ENCODE results near the gene NT5C.
"Not testable (repeated sequence)": the region's sequence is repeated elsewhere in the genome, so short reads cannot be mapped to it uniquely, and the experiment has no call there.

NT5C gene

DNA sequence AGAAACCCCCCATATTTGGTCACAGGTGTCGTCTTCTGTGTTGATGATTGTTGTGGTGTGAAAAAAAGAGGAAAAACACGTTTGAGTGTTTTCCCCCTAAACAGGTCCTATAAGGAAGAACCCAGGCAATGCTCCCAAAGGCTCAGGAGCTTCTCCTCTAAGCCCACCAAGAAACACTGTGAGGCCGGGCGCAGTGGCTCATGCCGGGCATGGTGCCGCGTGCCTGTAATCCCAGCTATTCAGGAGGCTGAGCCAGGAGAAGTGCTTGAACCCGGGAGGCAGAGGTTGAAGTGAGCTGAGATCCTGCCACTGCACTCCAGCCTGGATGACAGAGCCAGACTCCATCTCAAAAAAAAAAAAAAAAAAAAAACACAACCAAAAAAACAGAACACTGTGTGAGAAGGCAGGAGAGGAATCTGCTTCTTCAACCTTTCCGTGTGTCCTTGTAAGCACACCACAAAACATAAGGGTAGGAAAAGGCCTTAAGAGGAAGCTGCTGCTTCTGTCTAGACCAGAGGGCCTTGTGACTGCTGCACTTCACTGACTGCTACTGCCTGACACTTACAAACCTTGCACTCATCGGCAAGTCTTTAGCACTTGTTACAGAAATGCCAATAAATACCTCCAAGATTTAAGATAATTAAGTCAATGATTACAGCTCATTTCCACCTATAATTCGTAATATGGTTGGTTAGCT, 13.4 kb upstream of the NT5C start:
- peak; percentile 43 for DNase-seq (ENCODE audit: low spot score)

DNA sequence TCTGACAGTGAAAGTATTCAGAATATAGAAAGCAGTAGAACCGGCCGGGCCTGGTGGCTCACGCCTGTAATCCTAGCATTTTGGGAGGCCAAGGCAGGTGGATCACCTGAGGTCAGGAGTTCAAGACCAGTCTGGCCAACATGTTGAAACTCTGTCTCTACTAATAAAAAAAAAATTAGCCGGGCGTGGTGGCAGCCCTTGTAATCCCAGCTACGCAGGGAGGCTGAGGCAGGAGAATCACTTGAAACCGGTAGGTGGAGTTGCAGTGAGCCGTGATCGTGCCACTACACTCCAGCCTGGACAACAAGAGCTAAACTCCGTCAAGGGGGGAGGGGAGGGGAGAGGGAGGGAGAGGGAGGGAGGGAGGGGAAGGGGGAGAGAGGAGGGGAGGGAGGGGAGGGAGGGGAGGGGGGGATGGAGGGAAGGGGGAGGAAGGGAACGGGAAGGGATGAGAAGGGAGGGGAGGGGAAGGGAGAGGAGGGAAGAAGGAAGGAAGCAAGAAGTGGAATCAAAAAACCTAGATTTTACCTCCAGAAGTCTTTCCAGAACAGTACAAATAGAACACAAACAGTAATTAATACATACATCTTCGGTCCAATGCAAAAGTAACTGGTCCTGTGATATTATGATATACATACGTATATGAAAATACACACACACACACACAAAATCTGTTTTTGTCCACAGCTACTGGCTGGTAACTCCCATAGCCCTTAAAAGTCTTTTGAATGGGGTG, 10.9 kb upstream of the NT5C start:
- no peak for DNase-seq (ENCODE audit: low spot score)

DNA sequence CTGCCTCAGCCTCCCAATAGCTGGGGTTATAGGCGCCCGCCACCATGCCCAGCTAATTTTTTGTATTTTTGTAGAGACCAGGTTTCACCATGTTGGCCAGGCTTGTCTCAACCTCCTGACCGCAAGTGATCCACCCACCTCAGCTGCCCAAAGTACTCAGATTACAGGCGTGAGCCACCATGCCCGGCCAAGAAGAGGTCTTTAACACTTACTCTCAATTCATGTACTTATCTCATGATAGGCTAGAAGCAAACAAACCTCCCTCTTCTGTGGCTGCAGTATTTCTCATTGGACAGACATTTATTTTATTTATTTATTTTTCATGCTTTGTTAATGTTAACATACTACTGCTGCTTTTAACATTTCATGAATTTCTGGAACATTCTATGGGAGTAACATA, 7.0 kb upstream of the NT5C start:
- DNase-seq (ENCODE audit: low spot score) = no peak

DNA sequence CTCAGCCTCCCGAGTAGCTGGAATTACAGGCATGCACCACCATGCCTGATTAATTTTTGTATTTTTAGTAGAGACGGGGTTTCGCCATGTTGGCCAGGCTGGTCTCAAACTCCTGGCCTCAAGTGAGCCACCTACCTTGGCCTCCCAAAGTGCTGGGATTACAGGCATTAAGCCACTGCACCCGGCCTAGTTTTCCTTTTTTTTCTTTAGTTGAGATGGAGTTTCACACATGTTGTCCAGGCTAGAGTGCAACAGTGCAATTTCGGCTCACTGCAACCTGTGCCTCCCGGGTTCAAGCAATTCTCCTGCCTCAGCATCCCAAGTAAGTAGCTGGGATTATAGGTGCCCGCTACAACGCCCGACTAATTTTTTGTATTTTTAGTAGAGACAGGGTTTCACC, 6.2 kb upstream of the NT5C start:
- DNase-seq (ENCODE audit: low spot score) = not testable (repeated sequence)

DNA sequence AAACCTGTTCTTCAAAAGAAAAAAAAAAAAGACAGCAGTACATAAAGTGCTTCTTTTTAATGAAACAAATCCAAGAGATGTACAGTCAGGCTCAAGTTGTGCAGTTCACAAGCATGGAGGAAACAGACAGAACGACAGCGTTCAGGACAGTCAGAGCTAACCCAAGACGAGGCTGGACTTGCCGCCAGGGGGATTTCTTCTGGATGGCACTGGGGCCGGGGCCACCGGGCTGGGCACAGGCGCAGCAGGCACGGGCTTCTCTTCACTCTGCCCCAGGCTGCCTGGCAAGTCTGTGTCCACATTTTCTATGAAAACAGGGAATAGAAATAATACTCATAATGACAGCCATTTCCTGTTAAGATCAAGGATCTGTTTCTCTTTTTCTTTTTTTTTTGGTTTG, 4.4 kb upstream of the NT5C start:
- DNase-seq (ENCODE audit: low spot score) = no peak

DNA sequence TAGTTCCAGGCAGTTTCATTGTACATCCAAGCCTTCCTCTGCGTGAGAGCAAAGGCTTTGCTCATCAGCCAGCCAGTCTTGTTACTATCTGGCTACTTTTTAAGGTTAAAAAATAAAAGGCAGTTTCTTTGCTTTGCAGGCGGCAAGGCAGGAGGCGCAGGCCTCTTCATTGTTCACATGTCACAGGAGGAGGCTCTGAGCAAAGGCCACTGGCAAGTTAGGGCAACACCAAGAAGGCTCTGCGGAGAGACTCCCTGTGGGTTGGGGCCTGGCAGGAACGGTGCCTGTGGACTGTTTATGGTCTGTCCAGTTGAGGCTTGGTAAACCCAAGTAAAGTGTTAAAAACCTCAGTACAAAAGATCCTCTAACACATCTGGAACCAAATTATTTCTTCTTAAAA, 3.9 kb upstream of the NT5C start:
- no peak for DNase-seq (ENCODE audit: low spot score)

DNA sequence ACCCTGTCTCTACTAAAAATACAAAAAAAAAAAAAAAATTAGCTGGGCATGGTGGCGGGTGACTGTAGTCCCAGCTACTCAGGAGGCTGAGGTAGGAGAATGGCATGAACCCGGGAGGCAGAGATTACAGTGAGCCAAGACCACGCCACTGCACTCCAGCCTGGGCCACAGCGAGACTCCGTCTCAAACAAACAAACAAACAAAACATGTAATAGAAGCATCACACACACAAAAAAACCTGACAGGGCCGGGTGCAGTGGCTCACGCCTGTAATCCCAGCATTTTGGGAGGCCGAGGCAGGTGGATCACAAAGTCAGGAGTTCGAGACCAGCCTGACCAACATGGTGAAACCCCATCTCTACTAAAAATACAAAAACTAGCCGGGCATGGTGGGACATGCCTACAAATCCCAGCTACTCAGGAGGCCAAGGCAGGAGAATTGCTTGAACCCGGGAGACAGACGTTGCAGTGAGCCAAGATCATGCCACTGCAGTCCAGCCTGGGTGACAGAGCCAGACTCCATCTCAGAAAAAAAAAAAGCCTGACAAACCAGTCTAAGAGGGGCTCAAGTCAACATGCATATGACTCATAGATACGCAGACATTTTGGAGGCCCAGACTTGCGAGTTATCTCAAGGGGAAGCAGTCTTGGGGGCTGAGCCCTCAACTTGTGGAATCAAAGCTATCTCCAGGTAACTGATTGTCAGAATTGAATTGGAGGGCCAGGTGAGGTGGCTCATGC, 2.2 kb upstream of the NT5C start:
- not testable (repeated sequence) for DNase-seq (ENCODE audit: low spot score)

DNA sequence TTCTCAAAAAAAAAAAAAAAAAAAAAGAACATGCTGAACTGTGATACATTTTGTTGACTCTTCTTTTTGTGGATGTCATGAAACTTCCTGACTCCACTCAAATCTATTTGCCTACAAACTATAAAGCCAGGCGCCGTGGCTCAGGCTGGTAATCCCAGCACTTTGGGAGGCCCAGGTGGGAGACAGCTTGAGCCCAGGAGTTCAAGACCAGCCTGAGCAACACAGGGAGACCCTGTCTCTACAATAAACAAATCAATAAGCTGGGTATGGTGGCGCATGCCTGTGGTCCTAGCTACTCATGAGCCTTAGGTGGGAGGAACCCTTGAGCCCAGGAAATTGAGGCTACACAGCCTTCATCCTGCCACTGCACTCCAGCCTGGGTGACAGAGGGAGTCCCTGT, 1.5 kb upstream of the NT5C start:
- no peak for DNase-seq (ENCODE audit: low spot score)

DNA sequence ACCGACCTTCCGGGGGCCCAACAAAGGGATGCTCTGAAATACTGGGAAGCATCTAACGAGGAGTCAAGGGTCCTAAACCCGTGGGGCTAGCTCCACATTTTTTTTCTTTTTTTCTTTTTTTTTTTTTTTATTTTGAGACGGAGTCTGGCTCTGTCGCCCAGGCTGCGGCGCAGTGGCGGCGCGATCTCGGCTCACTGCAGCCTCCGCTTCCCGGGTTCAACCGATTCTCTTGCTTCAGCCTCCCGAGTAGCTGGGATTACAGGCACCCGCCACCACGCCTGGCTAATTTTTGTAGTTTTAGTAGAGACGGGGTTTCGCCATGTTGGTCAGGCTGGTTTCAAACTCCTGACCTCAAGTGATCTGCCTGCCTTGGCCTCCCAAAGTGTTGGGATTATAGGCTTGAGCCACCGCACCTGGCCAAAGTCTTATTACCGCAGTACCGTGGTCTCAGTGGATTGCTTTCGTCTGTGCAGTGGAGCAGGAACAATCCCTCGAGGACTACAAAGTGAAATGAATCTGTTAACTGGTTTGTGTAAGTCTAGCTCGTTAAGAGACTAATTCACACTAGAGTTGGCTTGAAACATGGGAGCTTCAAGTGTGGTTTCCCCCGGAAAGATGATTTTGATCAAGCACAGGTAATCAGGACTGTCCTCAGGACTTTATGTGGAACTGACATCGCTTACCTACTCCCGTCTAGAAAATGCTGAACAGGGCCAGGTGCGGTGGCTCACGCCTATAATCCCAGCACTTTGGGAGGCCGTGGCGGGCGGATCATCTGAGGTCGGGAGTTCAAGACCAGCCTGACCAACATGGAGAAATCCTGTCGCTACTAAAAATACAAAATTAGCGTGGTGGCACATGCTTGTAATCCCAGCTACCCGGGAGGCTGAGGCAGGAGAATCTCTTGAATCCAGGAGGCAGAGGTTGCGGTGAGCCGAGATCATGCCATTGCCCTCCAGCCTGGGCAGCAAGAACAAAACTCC, 767 bp upstream of the NT5C start:
- not testable (repeated sequence) for DNase-seq (ENCODE audit: low spot score)

DNA sequence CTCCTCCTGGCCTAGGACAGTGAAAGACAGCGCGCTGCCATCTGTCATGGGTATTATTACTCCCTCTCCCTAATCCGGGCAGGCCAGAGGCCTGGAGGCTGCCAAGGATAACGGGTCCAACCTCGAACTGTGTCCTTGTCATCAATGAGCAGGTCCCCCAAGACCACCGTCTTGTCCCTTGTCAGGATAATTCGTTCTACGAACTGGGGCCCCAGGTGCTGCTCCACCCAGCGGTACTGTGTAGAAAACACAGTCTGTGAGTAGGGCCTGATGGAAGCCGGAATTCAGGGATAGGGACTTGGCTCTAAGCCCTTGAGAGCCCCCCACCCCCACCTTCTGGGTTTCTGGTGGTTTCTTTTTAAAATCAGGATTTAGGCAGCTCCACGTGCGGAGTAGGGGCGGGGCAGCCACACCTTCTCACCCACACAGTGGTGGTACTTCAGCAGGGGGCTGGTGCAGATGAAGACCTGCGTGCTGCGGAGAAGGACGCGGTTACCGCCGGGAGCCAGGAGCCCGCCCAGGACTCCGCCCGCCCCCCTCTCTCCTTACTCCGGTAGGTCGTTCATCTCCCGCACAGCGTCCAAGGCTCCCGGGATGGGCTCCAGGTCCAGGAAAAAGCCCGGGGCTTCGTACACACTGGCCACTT, 787 bp downstream of the NT5C start:
- DNase-seq (ENCODE audit: low spot score) = peak; percentile 54

DNA sequence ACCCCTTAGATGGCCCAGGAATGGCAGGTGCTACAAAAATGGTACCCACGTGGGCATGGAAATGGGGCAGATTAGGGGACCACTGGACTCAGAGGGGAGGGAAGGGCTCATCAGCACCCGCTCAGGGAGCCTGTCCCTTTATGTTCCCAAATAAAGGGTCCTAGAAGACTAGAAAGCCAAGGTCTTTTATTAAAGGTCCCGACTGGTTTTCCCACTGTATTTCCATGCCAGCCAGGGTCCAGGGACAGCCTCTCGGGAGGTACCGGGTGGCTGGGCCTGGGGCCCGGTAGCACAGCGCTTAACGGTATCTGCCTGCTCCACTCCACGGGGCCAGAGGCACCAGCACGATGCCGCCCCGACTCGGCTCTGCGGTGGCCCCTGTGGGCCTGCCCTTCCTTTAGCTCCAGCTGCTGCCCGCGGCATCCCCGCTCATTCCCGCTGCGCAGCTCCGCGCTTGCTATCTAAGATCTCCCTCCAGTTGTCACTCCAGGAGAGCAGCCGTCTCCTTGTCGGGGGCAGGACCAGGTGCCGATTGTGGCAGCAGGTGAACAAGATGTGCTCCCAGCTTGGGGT, 1.4 kb downstream of the NT5C start:
- no peak for DNase-seq (ENCODE audit: low spot score)

DNA sequence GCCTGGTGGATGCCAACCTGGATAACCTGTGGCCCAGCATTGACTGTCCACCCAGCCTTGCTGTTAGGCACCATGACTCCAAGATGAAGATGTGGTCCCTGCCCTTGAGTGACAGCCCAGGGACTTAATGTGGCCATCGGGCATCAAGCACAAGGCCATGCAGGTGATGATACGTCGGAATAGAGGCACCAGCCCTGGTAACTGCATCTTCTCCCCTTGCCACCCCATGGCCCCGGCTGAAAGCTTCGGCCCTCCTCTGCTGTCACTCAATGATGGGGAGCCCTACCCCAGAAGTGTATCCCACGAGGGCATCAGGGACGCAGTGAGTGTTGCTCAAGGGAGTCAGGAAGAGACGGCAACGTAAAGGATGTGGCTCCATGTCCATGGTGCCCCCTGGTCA, 2.0 kb downstream of the NT5C start:
- DNase-seq (ENCODE audit: low spot score) = no peak

DNA sequence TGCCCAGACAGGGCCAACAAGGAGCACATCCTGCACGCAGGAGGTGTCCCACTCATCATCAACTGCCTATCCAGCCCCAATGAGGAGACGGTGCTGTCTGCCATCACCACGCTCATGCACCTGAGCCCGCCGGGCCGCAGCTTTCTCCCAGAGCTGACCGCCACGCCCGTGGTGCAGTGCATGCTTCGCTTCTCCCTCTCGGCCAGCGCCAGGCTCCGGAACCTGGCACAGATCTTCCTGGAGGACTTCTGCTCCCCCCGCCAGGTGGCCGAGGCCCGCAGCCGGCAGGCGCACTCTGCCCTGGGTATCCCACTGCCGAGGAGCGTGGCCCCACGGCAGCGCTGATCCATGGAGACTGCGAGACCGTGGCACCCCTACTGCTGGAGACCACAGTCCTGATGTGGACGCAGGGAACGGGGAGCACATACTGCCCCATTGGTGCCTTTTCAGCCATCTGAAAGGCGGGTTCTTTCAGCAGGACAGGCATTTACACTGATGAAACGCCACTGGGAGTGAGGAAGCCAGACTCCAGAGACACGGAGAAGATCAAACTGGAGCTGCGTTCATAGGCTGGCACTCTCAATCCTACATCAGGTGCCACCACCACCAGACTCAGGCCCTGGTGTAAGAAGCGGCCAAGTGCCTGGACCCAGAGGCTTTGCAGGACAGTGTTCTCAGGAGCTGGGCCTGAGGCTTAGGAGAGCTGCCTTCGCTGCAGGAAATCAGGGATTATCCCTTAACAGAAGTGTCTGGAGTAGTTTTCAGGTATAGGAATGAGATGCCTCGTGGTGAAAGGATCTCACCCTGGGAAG, 2.6 kb downstream of the NT5C start:
- DNase-seq (ENCODE audit: low spot score) = no peak

DNA sequence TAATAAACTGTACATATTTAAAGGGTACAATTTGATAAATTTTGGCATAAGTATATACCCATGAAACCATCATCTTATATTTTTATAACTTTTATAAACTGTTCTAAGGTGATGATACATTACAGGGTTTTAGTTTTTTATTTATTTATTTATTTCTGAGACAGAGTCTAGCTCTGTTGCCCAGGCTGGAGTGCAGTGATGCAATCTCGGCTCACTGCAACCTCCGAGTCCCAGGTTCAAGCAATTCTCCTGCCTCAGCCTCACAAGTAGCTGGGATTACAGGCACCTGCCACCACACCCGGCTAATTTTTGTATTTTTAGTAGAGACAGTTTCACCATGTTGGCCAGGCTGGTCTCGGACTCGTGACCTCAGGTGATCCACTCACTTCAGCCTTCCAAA, 3.6 kb downstream of the NT5C start:
- DNase-seq (ENCODE audit: low spot score) = not testable (repeated sequence)

DNA sequence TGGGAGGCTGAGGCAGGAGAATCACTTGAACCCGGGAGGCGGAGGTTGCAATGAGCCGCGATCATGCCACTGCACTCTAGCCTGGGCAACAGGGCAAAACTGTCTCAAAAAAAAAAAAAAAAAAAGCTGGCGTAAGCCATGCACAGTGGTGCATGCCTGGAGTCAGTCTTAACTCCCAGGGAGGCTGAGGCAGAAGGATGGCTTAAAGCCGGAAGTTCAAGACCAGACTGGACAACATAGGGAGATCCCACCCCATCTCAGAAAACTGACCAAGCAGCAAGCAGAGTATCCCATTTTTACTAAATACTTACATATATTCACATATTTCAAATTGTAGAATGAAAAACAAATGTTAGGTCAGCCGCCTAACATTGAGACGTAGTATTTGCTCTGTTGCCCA, 4.6 kb downstream of the NT5C start:
- no peak for DNase-seq (ENCODE audit: low spot score)

DNA sequence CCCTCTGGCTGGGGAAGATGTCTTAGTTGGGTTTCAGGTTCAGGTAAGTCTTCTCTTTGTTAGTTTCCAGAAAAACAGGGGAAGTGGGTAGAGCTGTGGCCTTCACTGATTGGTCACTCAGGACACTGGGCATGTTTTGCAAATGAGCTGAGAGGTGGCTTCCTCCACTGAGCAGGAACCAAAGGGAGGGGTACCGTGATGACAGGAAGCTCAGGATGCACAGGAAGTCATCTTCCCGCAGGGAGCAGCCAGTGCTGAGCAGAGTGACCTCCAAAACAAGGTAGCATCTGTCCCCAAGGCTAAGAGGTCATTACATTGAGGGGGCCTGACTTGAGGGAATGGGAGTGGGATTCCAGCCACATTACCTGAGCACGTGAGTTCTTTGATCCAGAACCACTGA, 5.6 kb downstream of the NT5C start:
- DNase-seq (ENCODE audit: low spot score) = no peak

DNA sequence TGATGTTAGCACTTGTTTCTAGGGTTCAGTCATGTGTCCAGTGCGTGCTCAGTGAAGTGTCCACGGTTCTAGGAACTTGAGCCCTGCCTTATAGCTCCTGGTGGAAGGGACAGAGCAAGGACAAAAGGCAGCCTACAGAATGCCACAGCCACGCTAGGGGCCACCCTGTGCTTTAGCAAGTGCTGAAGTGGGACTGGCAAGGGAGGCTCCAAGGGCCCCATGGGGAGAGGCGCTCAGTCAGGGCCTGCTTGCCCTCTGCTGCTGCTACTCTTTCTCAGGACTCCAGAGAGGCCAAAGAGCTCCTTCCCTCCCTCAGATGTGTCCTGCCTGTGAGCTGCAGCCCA, 6.8 kb downstream of the NT5C start:
- no peak for DNase-seq (ENCODE audit: low spot score)

DNA sequence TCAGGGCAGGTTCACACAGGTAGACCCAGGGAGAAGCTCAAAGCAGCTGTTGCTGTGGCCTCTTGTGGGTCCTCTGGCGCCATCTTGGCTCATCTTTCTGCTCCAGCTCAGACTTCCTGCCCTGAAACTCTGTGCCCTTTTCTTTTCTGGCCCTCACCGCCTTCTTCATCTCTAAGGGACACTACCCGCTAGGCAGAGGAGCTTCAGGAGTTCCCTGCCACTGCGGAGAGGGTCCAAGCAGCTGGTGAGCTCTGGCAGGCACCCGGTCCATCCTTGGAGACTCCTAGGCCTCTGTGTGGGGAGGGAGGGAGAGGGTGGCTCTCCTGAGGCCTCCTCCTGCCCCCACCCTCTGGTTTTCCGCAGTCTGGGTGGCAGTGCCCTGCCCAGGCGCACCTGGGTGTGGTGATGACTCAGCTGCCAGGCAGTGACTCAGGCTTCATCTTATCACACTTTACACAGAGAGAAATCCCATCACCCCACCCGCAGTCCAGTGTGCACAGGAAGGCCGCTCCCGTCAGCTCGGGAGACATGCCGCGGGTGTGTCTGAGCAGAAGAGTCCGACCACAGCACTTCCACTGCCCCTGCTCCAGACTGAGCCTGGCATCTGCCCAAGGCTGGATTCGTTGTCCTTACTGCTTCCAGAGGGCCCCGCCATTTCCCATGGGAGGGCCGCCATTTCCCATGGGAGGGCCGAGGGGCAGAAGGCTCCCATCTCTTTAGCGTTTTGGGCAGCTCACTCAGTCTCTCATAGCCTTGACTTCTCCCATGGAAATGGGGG, 7.3 kb downstream of the NT5C start:
- no peak for DNase-seq (ENCODE audit: low spot score)

DNA sequence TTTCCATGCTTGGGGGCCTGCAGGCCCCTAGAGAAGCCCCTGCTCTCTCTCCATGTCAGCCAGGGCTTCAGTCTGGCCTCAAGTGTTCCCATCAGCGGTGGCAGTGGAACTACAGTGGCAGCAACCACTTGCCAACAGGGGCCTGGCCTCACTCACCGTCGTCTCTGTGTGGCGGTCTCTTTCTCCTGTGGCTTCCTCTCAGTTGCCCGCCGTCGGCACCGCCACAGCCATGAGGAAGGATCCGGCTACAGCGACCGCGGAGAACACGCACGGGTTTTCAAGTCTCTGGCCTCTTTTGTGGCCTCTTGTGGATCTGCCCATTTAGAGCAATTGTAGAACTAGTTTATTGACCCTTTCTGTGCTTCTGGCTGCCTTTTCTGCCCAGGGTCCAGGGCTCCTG, 13.2 kb downstream of the NT5C start:
- DNase-seq (ENCODE audit: low spot score) = no peak

DNA sequence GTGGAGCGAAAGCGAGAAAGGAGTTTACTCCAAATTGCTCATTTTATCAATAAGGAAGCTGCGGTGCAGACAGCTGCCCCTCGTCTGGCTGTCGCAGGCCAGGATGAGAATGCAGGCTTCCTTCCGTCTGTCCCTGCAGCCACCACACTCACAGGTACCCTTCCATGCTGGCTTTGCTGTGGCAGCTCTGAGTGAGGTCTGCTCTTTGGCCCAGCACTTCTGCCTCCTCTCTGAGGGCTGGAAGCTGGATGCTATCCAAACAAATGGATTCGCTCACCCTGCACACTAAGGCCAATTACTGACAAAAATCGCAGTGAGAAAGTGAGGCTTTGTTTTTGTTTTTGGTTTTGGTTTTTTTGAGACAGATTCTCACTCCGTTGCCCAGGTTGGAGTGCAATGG, 14.8 kb downstream of the NT5C start:
- no peak for DNase-seq (ENCODE audit: low spot score)
